ENCODE data around the gene ANKRD13D. TPM values are rescaled to one million over a fixed set of nuclear protein-coding genes. Genes with fewer than 3 reads are reported as not detected.

The ANKRD13D gene
- total and polyA plus RNA-seq, 2 of the 8 experiments (the other 6 are each of a cell fraction or from before 2014, with no cell fraction given) = 24.9 to 26.5 TPM

DNA sequence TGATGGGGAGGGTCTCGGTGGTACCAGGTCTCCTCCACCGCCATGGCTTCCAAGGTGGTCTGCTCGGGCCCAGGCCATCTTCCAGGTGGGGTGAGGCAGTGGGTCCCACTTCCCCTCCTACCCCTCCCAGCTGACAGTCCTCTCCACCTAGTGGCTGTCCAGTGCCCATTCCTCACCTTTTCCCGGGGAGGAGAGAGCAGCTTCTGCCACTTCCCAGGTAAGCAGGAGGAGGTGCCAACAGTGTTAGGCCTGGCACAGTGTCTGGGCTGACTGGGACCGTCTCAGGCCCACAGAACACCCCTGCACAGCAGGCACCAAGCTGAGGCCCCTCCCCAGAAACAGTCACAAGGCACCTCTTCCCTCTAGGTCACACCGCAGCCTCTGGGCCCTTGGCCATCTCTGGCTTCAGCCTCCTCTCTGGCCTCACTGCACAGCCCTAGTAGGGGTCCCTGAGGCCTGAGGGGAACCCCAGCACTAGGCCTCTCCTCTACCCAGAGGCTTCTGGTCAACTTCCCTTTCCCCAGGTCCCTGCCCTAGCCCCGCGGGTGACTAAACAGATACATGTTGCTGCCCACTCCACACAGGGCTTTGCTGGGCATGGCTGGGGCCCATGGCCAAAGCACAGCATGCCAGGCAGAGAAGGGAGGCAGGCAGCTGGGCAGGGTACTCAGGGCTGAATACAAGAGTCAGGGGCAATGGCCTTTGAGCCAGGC, 2.3 kb upstream of the ANKRD13D start:
- DNase-seq (ENCODE audit: low read depth in 1 of 2, low spot score in 2 of 2) = no peak
- Histone ChIP-seq H2BK12ac (ENCODE audit: low read depth, low read length) (0 out of 2 replicates have a peak overlapping the region, but pooled peaks have one; percentile 5), H2BK15ac (ENCODE audit: low read length) (no peak overlapping the region), H2BK20ac (ENCODE audit: low read length) (no peak overlapping the region), H3K56ac (replicated peaks; ENCODE audit: insufficient read length, low read depth, low read length) (no peak overlapping the region), H4K5ac (ENCODE audit: insufficient read length, low read depth, low read length) (no peak overlapping the region), H3K4me3 (ENCODE audit: extremely low read depth in 1 of 4, insufficient read depth in 2 of 4, low read depth in 3 of 4, low read length in 4 of 4) (no peak overlapping the region), H3K14ac (ENCODE audit: insufficient read length) (no peak overlapping the region), H3K4ac (replicated peaks; ENCODE audit: insufficient read length, low read depth, low read length) (no peak overlapping the region), H3K27me3 (replicated peaks in 1 of 4; ENCODE audit: control insufficient read depth in 3 of 4, extremely low read depth in 1 of 4, insufficient read depth in 3 of 4, low read length in 3 of 4) (no peaks in the 10 kb centered on the region), H2BK5ac (ENCODE audit: low read depth, low read length) (0 out of 2 replicates have a peak overlapping the region, but pooled peaks have one; percentile 95), H2AK5ac (ENCODE audit: low read depth, low read length) (no peak overlapping the region), H3K23ac (ENCODE audit: insufficient read length) (no peak overlapping the region), H3K9me3 (ENCODE audit: insufficient read depth in 2 of 2, low read depth in 1 of 2, low read length in 1 of 2) (no peaks in the 10 kb centered on the region), H3K9ac (replicated peaks in 1 of 4; ENCODE audit: extremely low read depth in 1 of 4, low read depth in 3 of 4, low read length in 3 of 4) (no peak overlapping the region), H4K91ac (replicated peaks; ENCODE audit: insufficient read length, low read length) (no peak overlapping the region), H2AFZ (ENCODE audit: low read length) (no peak overlapping the region), H3K79me2 (ENCODE audit: control insufficient read depth in 1 of 2, insufficient read depth in 2 of 2, low read length in 2 of 2) (no peaks in the 10 kb centered on the region; a peak in 1 of 4 replicates), H3K27ac (ENCODE audit: low read depth, low read length) (no peak overlapping the region), H3K4me1 (replicated peaks in 1 of 4; ENCODE audit: control insufficient read depth in 3 of 4, insufficient read depth in 4 of 4, low read length in 3 of 4) (peaks cover 0 to 18% (median 11%) of the 10 kb centered on the region in 4 experiments; a peak in 6 of 7 replicates), H2BK120ac (replicated peaks; ENCODE audit: low read depth, low read length) (no peak overlapping the region), H4K20me1 (replicated peaks in 1 of 2; ENCODE audit: control insufficient read depth in 1 of 2, insufficient read depth in 2 of 2, low read length in 2 of 2) (peaks cover 0 to 6% of the 10 kb centered on the region in 2 experiments), H3K18ac (ENCODE audit: extremely low read depth, low read length) (no peak overlapping the region), H4K8ac (ENCODE audit: extremely low read depth, insufficient read depth, low read length) (peak overlapping the region; percentile 79; the same call in 1 of the 2 replicates), H3K4me2 (ENCODE audit: insufficient read depth in 1 of 2, low read depth in 2 of 2, low read length in 2 of 2) (no peak overlapping the region), H3K79me1 (ENCODE audit: low read depth, low read length) (no peaks in the 10 kb centered on the region; the same call in 1 of the 2 replicates), H3K36me3 (ENCODE audit: control insufficient read depth in 2 of 4, insufficient read depth in 4 of 4, low read length in 3 of 4) (peaks cover 6 to 34% (median 17%) of the 10 kb centered on the region in 4 experiments), H3K23me2 (ENCODE audit: low read depth, low read length) (peaks cover 7% of the 10 kb centered on the region; the same call in 1 of the 2 replicates)
- TF ChIP-seq RAD21 (IDR thresholded peaks at IDR 0.05 in 1 of 2, conservative IDR thresholded peaks at IDR 0.05 in 1 of 2; ENCODE audit: low read depth in 2 of 2, low read length in 2 of 2) = peak in 1 of 2 experiments; percentile 8; a peak in 1 of 4 replicates
- no peak for TF ChIP-seq BCL11A (IDR thresholded peaks at IDR 0.05; ENCODE audit: low read depth in 2 of 2, low read length in 2 of 2)
- TF ChIP-seq, protein P1, sequence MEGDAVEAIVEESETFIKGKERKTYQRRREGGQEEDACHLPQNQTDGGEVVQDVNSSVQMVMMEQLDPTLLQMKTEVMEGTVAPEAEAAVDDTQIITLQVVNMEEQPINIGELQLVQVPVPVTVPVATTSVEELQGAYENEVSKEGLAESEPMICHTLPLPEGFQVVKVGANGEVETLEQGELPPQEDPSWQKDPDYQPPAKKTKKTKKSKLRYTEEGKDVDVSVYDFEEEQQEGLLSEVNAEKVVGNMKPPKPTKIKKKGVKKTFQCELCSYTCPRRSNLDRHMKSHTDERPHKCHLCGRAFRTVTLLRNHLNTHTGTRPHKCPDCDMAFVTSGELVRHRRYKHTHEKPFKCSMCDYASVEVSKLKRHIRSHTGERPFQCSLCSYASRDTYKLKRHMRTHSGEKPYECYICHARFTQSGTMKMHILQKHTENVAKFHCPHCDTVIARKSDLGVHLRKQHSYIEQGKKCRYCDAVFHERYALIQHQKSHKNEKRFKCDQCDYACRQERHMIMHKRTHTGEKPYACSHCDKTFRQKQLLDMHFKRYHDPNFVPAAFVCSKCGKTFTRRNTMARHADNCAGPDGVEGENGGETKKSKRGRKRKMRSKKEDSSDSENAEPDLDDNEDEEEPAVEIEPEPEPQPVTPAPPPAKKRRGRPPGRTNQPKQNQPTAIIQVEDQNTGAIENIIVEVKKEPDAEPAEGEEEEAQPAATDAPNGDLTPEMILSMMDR (IDR thresholded peaks at IDR 0.05; ENCODE audit: control extremely low read depth in 1 of 3, insufficient read depth in 1 of 3, low read depth in 1 of 3, low read length in 3 of 3) = peak in 2 of 3 experiments; percentile 22 to 29; a peak in 1 of 4 replicates
- WGBS, 2 experiments (ENCODE audit: extremely low coverage in 1 of 2, insufficient coverage in 1 of 2, insufficient read length in 1 of 2, insufficient replicate concordance in 2 of 2, low coverage in 1 of 2, low lambda C conversion rate in 2 of 2, missing lambda C conversion rate in 1 of 2) = 83% methylated on average over 5 of the region's 8 CpGs; no CpG with 5 or more reads in 1 of the 2 experiments
- no peak for FAIRE-seq
- ChIA-PET CTCF (ENCODE audit: partially characterized antibody) (interaction anchor here (0.6 to 5.9 kb wide), 9 partner anchors 8 to 431 kb away, joined by 3 to 47 read pairs (median 4); partner anchors contain the start of gene SSH3), POLR2A (ENCODE audit: partially characterized antibody) (interaction anchor here (0.7 to 7.9 kb wide), 5 partner anchors 9 to 114 kb away, joined by 3 to 106 read pairs (median 15); partner anchors contain the start of genes GRK2 and SSH3)
